Immature natural killer cell (primary cell): ENCODE measurements around the gene FREM3. TPM values are rescaled to one million over a fixed set of nuclear protein-coding genes. Genes with fewer than 3 reads are reported as not detected.
"Not testable (repeated sequence)": the region's sequence is repeated elsewhere in the genome, so short reads cannot be mapped to it uniquely, and the experiment has no call there.

Experiments used
- DNase-seq, 3 donors: peaks; one replicate each; pipeline ENCODE4 v3.0.0; 2022; ENCODE audit warnings: mixed read lengths in 1 of 3
- H3K27ac Mint-ChIP-seq, 6 donors: one replicate each; pipeline ENCODE4 v1.8.0; 2020; ENCODE audit warnings: mixed read lengths in 6 of 6, mild to moderate bottlenecking in 5 of 6, inconsistent platforms in 4 of 6, moderate library complexity in 3 of 6
- H3K27me3 Mint-ChIP-seq, 3 donors: one replicate each; pipeline ENCODE4 v1.8.0; 2020 to 2021; ENCODE audit warnings: low read depth in 3 of 3, mild to moderate bottlenecking in 3 of 3, mixed read lengths in 3 of 3, moderate library complexity in 3 of 3, inconsistent platforms in 1 of 3
- H3K36me3 Mint-ChIP-seq, 3 donors: one replicate each; pipeline ENCODE4 v1.8.0; 2020; ENCODE audit warnings: mixed read lengths in 3 of 3, inconsistent platforms in 2 of 3, mild to moderate bottlenecking in 2 of 3
- H3K4me1 Mint-ChIP-seq, 2 donors: one replicate each; pipeline ENCODE4 v1.8.0; 2020; ENCODE audit warnings: inconsistent platforms in 2 of 2, mild to moderate bottlenecking in 2 of 2, mixed read lengths in 2 of 2, moderate library complexity in 1 of 2
- H3K4me3 Mint-ChIP-seq, 5 donors: one replicate each; pipeline ENCODE4 v1.8.0; 2020; ENCODE audit warnings: mild to moderate bottlenecking in 5 of 5, mixed read lengths in 5 of 5, inconsistent platforms in 3 of 5, moderate library complexity in 3 of 5
- H3K9me3 Mint-ChIP-seq, 6 donors: one replicate each; pipeline ENCODE4 v1.8.0; 2020; ENCODE audit warnings: mild to moderate bottlenecking in 6 of 6, mixed read lengths in 6 of 6, inconsistent platforms in 4 of 6, moderate library complexity in 3 of 6
- polyA plus RNA-seq, 3 donors: library from polyadenylated mRNA; unstranded; fragments of 300-500 nt; fragmentation: Illumina TruSeq; gene quantifications; one replicate each; pipeline ENCODE4 v1.2.3, GENCODE V29; 2021

FREM3 gene
- polyA plus RNA-seq, result not detected

DNA sequence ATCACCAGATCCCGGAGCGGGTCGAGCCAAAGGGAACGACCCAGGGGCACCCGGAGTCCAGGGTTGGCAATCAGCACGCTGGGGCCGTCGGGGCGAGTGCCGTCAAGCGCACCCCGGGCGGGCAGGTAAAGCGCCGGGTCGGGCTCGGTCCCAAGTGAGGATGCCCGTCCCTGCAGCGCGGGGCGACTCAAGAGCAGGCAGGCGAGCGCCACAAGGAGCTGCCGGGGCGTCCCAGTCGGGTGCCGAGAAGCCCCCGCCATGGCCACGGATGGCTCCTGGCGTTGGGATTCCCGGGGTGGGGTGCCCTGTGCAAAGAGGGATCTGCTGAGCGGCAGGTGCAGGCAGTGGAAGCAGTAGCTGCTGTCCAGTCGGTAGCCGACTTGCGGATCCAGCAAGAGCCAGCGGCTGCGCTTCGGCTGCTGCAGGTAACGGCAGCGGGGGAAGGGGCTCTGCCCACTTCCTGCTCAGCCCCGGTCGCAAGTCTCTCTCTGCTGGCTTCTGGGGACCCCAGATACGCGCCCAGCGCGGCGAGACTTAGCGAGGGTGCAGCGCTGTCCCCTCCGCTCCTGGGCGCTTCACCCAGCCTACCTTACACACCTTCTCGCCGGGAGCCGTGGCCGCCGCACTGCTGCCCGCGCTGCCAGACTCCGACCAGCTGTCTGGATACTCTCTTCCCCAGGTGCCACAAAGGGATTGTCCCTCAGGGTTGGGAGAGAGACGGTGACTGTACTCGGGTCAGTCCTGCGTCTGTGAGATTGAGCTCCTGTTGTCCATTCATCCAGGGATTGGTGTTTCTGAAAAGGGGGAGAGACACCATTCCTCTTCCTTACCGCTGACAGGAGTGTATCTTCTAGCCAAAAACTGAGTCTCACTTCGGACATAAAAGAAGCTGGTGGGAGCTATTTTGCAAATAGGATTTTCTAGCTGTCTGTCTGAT lies at the start of gene FREM3:
Gene FREM3, minus strand, starts transcription at position 260 of the 937 bp plus-strand sequence. Its CDS starts 0 bp downstream, at position 260.
- H3K27ac Mint-ChIP-seq, result no peak within 1 kb of the TSS
- peaks cover 0 to 19% (median 7%) of the 10 kb centered on the region in 3 donors for H3K27me3 Mint-ChIP-seq
- DNase-seq, result no peak
- peaks cover 0 to 3% (median 3%) of the 10 kb centered on the region in 3 donors for H3K36me3 Mint-ChIP-seq
- peak within 1 kb of the TSS; percentile 43 to 48 (median 45) for H3K4me3 Mint-ChIP-seq
- peaks cover 3 to 33% (median 9%) of the 10 kb centered on the region in 6 donors for H3K9me3 Mint-ChIP-seq
- H3K4me1 Mint-ChIP-seq, result peaks cover 4 to 7% of the 10 kb centered on the region in 2 donors

DNA sequence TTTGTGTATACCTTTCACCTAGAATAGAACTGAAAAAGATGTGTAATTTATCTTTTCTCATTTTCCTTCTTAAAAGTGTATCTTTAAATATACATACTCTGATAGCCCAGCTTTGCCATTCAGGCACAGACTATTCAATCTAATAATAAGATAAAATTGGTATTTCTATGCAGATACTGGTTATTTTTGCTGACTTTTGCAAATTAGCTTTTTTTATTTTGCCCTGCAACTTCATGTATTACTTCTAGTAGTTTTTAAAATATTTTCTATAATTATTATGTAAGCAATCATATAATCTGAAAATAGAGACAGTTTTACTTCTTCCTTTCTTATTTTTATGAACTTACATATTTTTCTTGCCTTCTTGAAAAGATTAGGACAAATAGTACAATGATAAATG lies 45.4 kb upstream of the FREM3 start:
- peaks cover 0 to 3% (median 0%) of the 10 kb centered on the region in 3 donors for H3K27me3 Mint-ChIP-seq
- DNase-seq, result no peak
- no peak overlapping the region for H3K4me3 Mint-ChIP-seq
- H3K36me3 Mint-ChIP-seq, result no peaks in the 10 kb centered on the region
- H3K9me3 Mint-ChIP-seq, result peaks cover 0 to 4% (median 0%) of the 10 kb centered on the region in 6 donors
- no peak overlapping the region for H3K27ac Mint-ChIP-seq
- H3K4me1 Mint-ChIP-seq, result no peaks in the 10 kb centered on the region

DNA sequence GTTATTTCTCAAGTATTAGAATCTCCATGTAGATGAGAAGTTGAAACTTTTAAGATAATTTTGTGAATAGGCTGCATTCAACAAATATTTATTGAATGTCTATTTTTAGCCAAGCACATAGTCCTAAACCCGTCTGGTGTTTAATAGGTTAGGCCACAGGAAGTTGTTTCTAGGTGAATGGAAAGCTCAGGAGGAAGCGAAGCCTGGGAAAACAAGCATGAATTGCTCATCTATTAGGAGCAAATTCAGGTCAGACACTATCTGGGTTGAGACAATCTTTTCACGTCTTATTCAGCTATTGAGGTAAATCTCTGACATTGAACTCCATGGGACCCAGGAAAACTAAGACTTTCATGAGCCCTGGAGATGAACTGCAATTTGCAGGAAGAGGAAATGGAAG lies 43.1 kb upstream of the FREM3 start:
- Mint-ChIP-seq H3K27me3 (peaks cover 0 to 2% (median 2%) of the 10 kb centered on the region in 3 donors), H3K4me1 (no peaks in the 10 kb centered on the region), H3K27ac (no peak overlapping the region), H3K4me3 (no peak overlapping the region), H3K9me3 (peaks cover 0 to 3% (median 0%) of the 10 kb centered on the region in 6 donors), H3K36me3 (no peaks in the 10 kb centered on the region)
- no peak for DNase-seq

DNA sequence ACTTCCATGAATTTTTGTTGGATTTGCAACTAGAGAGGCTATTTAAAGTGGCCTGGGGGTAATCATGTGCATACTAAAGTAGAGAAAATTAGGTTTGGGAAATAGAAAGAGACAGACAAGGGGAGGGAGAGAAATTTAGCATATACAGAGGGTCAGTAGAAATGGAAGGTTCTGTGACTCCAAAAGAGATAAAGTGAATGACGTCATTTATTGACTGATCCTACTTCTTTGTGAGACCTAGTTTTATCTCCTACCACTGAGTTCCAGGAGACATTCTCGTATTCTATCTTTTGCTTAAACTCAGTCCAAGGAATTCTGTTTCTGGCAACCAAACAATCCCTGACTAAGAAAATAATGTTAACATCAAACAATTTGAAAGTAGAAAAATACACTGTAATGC lies 42.4 kb upstream of the FREM3 start:
- peaks cover 0 to 3% (median 0%) of the 10 kb centered on the region in 6 donors for H3K9me3 Mint-ChIP-seq
- no peak overlapping the region for H3K27ac Mint-ChIP-seq
- H3K36me3 Mint-ChIP-seq, result no peaks in the 10 kb centered on the region
- H3K4me1 Mint-ChIP-seq, result no peaks in the 10 kb centered on the region
- peaks cover 0 to 2% (median 2%) of the 10 kb centered on the region in 3 donors for H3K27me3 Mint-ChIP-seq
- H3K4me3 Mint-ChIP-seq, result no peak overlapping the region
- DNase-seq, result no peak

DNA sequence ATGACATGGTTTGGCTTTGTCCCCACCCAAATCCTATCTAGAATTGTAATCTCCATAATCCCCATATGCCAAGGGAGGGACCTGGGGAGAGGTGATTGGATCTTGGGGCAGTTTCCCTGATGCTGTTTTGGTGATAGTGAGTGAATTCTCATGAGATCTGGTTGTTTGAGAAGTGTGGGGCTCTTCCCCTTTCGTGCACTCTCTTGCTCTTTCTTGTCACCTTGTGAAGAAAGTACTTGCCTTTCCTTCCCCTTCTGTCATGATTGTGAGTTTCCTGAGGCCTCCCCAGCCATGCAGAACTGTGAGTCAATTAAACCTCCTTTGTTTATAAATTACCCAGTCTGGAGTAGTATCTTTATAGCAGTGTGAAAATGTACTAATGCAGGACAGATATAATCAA lies 36.4 kb upstream of the FREM3 start:
- H3K27ac Mint-ChIP-seq, result no peak overlapping the region
- H3K27me3 Mint-ChIP-seq, result peaks cover 0 to 2% (median 1%) of the 10 kb centered on the region in 3 donors
- no peaks in the 10 kb centered on the region for H3K36me3 Mint-ChIP-seq
- DNase-seq, result no peak
- H3K4me3 Mint-ChIP-seq, result no peak overlapping the region
- H3K9me3 Mint-ChIP-seq, result peaks cover 0 to 14% (median under 1%) of the 10 kb centered on the region in 6 donors
- no peaks in the 10 kb centered on the region for H3K4me1 Mint-ChIP-seq

DNA sequence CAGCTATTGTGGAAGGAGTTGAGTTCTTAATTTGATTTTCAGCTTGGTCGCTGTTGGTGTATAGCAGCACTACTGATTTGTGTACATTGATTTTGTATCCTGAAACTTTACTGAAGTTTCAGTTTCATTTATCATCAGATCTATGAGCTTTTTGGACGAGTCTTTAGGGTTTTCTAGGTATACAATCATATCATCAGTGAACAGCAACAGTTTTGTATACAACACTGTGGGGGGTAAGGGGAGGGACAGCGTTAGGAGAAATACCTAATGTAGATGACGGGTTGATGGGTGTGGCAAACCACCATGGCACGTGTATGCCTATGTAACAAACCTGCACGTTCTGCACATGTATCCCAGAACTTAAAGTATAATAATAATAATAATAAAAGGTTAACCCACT lies 35.6 kb upstream of the FREM3 start:
- not testable (repeated sequence) for H3K36me3 Mint-ChIP-seq, H3K4me3 Mint-ChIP-seq, H3K27ac Mint-ChIP-seq, DNase-seq, H3K27me3 Mint-ChIP-seq, H3K4me1 Mint-ChIP-seq
- peaks cover 0 to 14% (median under 1%) of the 10 kb centered on the region in 6 donors for H3K9me3 Mint-ChIP-seq

DNA sequence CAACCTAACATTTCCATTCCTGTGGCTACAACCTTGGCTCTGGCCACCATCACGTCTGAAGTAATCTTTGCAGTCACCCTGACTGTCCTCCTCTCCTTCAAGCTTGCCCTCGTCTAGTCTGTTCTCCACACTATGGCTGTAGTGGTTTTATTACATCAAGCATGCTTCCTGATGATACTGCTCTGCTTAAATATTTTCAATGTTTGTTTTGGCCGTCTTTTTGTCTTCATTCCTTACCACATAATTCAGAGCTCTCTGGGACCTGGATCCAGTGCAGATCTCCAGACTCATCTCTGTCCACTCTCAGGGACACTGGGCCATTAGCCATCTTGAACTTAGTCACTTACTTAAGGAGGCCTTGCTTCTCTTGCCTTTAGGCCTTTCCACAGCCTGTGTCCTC lies 27.7 kb upstream of the FREM3 start:
- H3K9me3 Mint-ChIP-seq, result peaks cover 0 to 11% (median 3%) of the 10 kb centered on the region in 6 donors
- no peaks in the 10 kb centered on the region for H3K36me3 Mint-ChIP-seq
- H3K4me1 Mint-ChIP-seq, result no peaks in the 10 kb centered on the region
- no peak for DNase-seq
- no peak overlapping the region for H3K27ac Mint-ChIP-seq
- no peaks in the 10 kb centered on the region for H3K27me3 Mint-ChIP-seq
- H3K4me3 Mint-ChIP-seq, result no peak overlapping the region

DNA sequence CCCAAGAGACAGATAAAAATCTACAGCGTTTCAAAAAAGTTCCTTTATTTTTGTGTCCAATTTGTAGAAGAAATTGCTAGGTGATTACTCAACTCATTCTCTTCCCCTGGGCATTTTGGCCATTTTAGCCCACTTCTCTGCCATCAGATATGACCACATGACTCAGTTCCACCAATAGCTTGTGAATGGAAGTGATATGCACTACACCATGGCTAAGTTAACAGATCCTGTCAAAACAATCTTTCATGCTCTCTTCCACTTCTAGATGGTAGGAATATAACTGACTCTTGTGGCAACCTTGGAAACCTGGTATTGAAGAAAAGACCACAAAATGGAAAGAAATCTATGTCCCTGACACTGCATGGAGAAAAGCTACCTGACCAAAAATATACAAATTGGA lies 26.2 kb upstream of the FREM3 start:
- no peaks in the 10 kb centered on the region for H3K36me3 Mint-ChIP-seq
- no peak overlapping the region for H3K4me3 Mint-ChIP-seq
- H3K9me3 Mint-ChIP-seq, result peaks cover 0 to 16% (median 3%) of the 10 kb centered on the region in 6 donors
- H3K27me3 Mint-ChIP-seq, result peaks cover 0 to 3% (median 0%) of the 10 kb centered on the region in 3 donors
- DNase-seq, result no peak
- H3K4me1 Mint-ChIP-seq, result no peaks in the 10 kb centered on the region
- H3K27ac Mint-ChIP-seq, result no peak overlapping the region

DNA sequence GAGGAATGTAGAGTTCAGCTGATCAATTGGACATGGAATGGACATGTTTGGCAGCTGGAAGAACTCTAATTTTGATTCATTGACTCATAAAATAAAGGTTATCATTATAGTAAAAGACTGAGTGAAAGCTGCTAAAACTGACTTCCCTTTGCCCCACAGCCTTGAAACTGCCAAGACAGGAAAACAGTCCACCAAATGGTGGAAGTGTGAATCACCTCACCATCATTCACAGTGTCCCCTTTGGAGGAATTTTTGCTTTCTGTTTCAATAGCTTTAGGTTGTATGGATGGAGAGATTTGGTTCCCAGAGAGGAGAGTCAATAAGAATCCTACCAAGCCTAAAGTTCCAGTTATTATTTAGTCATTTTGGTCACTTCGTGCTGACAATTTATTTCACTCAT lies 20.8 kb upstream of the FREM3 start:
- DNase-seq, result no peak
- Mint-ChIP-seq H3K27me3 (peaks cover 0 to 3% (median 0%) of the 10 kb centered on the region in 3 donors), H3K4me1 (no peaks in the 10 kb centered on the region), H3K36me3 (no peaks in the 10 kb centered on the region), H3K27ac (no peak overlapping the region), H3K4me3 (no peak overlapping the region), H3K9me3 (peaks cover 2 to 11% (median 4%) of the 10 kb centered on the region in 6 donors)

DNA sequence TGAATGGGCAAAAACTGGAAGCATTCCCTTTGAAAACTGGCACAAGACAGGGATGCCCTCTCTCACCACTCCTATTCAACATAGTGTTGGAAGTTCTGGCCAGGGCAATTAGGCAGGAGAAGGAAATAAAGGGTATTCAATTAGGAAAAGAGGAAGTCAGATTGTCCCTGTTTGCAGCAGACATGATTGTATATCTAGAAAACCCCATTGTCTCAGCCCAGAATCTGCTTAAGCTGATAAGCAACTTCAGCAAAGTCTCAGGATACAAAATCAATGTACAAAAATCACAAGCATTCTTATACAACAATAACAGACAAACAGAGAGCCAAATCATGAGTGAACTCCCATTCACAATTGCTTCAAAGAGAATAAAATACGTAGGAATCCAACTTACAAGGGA lies 18.3 kb upstream of the FREM3 start:
- H3K4me1 Mint-ChIP-seq, H3K9me3 Mint-ChIP-seq, H3K36me3 Mint-ChIP-seq, H3K4me3 Mint-ChIP-seq, H3K27me3 Mint-ChIP-seq, DNase-seq, H3K27ac Mint-ChIP-seq: not testable (repeated sequence)

DNA sequence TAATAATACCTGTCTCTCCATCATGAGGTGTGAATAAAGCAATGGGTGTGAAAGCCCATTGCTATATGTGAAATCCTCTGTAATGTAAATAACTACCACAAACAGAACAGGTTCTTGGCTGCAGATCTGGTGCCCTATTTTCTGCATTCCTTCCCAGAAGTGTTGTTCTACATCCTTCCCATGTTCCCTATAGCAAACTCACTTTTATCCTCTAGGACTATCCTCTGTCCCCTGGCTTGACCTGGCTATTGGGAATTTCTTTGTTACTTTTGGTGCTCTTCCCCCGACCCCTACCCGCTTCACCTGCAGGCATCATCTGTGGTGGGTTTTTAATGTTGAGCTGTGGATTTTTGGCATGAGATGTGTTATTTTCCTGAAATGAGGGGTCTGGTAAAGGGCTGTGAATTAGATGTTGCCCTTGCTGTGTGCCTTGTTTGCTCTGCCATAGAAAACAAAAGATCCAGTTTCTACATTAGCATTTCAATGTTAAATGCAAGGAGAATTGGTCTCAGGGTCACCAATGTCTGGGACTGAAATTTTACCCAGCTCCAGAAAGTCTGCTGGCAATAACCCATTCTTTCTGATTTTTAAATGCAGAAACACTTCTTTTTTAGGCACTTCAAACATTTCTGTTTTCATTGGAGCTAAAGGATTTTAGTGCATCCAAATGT lies 13.6 kb upstream of the FREM3 start:
- Mint-ChIP-seq H3K27me3 (peaks cover 0 to 2% (median 0%) of the 10 kb centered on the region in 3 donors), H3K36me3 (no peaks in the 10 kb centered on the region), H3K4me1 (no peaks in the 10 kb centered on the region), H3K4me3 (no peak overlapping the region), H3K9me3 (peaks cover 0 to 5% (median 0%) of the 10 kb centered on the region in 6 donors), H3K27ac (no peak overlapping the region)
- DNase-seq, result no peak

DNA sequence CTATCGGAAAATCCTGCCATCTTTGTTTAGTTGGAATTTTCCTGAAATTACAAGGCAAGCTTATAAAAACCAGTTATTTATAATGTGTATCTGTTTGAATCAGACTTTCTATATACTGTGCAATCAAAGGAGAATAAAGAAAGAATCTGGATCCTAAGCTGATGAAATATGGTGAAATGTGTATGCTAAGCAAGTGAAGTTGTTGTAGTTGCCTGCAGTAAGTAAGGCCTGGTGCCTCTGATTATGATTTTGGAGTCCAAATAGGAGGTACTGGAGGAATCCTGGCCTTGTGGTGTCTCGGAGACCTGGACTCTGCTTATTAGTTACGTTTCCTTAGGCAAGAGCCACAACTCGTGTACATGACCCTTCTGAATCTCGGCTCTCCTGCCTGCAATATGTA lies 13.1 kb upstream of the FREM3 start:
- H3K27me3 Mint-ChIP-seq, result peaks cover 0 to 2% (median 2%) of the 10 kb centered on the region in 3 donors
- H3K36me3 Mint-ChIP-seq, result no peaks in the 10 kb centered on the region
- DNase-seq, result no peak
- no peak overlapping the region for H3K4me3 Mint-ChIP-seq
- H3K27ac Mint-ChIP-seq, result no peak overlapping the region
- H3K9me3 Mint-ChIP-seq, result peaks cover 0 to 8% (median 0%) of the 10 kb centered on the region in 6 donors
- H3K4me1 Mint-ChIP-seq, result no peaks in the 10 kb centered on the region

DNA sequence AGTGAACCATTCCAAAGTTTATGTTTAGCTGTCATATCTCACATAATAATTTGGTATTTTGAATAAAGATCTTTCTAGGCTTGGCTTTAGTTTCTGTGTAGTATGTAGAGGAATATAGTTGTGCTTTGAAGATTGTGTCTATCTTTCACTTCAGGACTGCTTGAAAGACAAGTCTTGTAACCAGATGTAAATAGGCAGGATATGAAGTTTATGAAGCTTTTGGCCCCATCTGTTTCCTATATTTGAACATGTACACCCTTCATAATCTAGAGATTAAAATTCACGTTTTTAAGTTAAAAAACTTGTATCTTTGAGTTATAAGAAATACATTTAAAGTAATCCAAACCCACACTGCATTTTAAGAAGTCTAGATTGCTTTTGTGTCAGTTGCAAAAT lies 11.7 kb upstream of the FREM3 start:
- no peak for DNase-seq
- no peaks in the 10 kb centered on the region for H3K36me3 Mint-ChIP-seq
- no peaks in the 10 kb centered on the region for H3K4me1 Mint-ChIP-seq
- no peak overlapping the region for H3K4me3 Mint-ChIP-seq
- H3K27ac Mint-ChIP-seq, result no peak overlapping the region
- peaks cover 0 to 3% (median 2%) of the 10 kb centered on the region in 3 donors for H3K27me3 Mint-ChIP-seq
- H3K9me3 Mint-ChIP-seq, result peaks cover 0 to 10% (median 2%) of the 10 kb centered on the region in 6 donors

DNA sequence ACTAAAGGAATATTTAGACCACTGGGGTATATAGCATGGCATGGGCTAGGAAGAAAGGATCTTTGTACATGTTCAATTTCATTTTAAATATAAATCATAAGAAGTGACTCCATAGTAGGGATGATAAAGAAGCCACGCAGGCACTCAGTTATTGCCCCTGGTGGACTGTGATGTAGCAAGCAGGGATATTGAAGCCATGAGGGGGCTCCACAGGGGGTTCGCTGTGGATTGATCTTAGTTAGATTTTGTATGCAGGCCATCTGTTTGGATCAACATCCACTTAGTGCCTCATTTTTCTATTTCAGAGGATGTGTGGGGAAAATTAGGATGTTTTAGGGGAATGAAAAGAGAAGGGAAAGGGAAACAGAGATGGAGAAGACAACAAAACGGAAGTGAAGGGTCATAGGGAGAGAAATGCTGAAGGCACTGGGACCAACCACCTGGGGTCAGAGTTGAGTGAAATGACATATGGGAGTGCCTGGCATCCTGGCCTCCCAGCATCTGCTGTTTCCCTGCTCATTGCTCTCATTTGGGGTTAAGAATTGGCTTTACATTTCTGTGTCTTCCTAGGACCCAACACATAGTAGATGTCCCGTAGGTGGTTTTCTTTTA lies 11.2 kb upstream of the FREM3 start:
- H3K27ac Mint-ChIP-seq, result no peak overlapping the region
- no peak overlapping the region for H3K4me3 Mint-ChIP-seq
- H3K9me3 Mint-ChIP-seq, result peaks cover 0 to 10% (median 2%) of the 10 kb centered on the region in 6 donors
- no peak for DNase-seq
- no peaks in the 10 kb centered on the region for H3K36me3 Mint-ChIP-seq
- no peaks in the 10 kb centered on the region for H3K4me1 Mint-ChIP-seq
- peaks cover 0 to 4% (median 2%) of the 10 kb centered on the region in 3 donors for H3K27me3 Mint-ChIP-seq
